PFSK-1 (cell line): ENCODE measurements around the gene ARHGAP9.

Experiments used
- POLR2AphosphoS5 ChIP-seq: IDR thresholded peaks from 2 replicates; pipeline ENCODE4 v1.6.1; 2012; ENCODE audit warnings: low read depth, mild to moderate bottlenecking, control low read depth, low read length, moderate library complexity
- REST ChIP-seq, 2 experiments: IDR thresholded peaks; 2 replicates each; pipeline versions ENCODE4 v1.6.1 to v1.8.0; 2011 to 2012; ENCODE audit warnings: low read depth in 2 of 2, low read length in 2 of 2, control low read depth in 1 of 2, inconsistent platforms in 1 of 2, mild to moderate bottlenecking in 1 of 2, moderate library complexity in 1 of 2; ENCODE audit not compliant: insufficient read depth in 1 of 2

- no peak for TF ChIP-seq REST (IDR thresholded peaks at IDR 0.05; ENCODE audit: insufficient read depth in 1 of 2, low read depth in 2 of 2, low read length in 2 of 2)
- TF ChIP-seq POLR2AphosphoS5, result no peak
Observed at GRCh38 chr12:57452181-57452936, 27.3 kb downstream of the ARHGAP9 start.
